ENCODE results near the gene KCNF1. TPM values are rescaled to one million over a fixed set of nuclear protein-coding genes. Genes with fewer than 3 reads are reported as not detected.

KCNF1 gene
- polyA plus RNA-seq, 4 donors, result 0.64 to 1.6 (median 1.2) TPM

DNA sequence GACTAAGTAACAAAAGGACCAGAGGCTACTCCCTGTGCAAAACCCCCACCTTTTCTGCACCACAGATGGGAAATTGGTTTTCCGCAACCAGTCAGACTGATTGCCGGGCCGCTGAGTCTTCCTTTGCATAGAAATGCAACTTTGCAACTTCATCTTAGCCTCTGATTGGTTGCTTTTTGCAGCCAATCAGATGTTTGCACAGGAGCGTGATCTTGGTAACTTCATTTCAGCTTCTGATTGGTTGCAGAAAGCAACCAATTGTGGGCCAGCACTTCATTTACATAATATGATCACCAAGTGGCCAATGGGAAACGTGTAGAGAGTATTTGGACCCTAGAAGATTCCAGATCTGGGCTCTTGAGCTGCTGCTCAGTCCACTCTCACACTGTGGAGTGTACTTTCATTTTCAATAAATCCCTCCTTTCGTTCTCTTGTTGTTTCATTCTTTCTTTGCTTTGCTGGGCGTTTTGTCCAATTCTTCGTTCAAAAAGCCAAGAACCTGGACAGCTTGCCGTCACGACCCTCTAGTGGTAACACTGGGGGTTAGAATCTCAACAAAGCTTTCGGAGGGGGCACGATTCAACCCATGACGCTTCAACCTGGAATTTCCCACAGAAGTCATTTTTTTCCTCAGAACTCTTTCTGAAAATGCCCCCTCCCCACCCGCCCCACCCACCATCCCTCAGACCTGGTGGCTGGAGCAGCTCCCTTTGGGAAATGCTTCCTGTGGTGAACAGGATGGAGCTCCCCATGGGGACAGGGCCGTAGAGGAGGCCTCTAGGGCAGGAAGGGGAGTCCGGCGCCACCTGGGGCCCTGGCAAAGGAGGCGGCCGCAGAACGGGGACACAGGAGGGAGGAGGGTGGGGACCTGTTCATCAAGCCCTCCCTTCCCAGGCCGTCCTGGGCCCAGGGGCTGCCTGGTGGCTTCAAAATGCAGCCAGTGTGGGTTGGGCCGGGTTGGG is 31.8 kb upstream of the KCNF1 start:
- no peak for DNase-seq (ENCODE audit: low read depth in 4 of 4, low spot score in 2 of 4)

DNA sequence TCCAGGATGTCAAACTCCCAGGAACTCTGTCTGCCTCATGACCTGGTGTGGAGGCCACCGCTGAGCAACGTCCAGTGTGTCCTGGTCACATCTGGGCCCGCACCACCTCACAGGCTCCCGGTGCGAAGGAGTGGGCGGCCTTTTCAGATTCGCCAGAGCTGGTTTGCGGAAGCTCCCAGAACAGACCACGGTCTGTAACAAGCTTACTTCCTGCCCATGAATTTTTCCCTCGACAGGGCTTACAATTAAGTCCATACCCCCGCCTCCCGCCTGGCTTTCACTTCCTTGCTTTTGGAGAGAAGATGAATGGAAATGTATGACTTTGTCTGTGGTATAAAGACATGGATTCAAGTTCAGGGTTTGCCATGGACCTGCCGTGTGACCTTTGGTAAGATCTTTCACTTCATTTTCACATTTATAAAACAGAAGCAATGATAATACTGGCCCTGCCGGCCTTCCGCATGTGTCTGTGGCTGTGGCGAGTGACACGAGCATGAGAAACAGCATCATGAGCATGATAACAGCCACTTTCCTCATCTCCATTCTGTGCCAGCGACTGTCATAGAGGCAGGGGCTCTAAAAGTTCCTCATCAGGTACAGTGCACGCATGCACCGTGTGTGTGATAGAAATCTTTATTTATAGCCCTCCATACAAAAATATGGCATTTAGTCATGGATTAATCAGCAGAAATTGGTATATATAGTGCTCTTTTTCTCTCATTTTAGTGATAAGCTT is 31.0 kb upstream of the KCNF1 start:
- no peak for DNase-seq (ENCODE audit: low read depth in 4 of 4, low spot score in 2 of 4)

- DNase-seq (ENCODE audit: low read depth in 4 of 4, low spot score in 2 of 4), result no peak
These were observed 29.2 kb upstream of the KCNF1 start for GRCh38 chr2:10882568-10882967.

GRCh38 chr2:10883066-10883465 is 28.7 kb upstream of the KCNF1 start:
- DNase-seq (ENCODE audit: low read depth in 4 of 4, low spot score in 2 of 4), result no peak

GRCh38 chr2:10883801-10884478 is 27.8 kb upstream of the KCNF1 start:
- DNase-seq (ENCODE audit: low read depth in 4 of 4, low spot score in 2 of 4), result no peak

- no peak for DNase-seq (ENCODE audit: low read depth in 4 of 4, low spot score in 2 of 4)
These were observed 27.2 kb upstream of the KCNF1 start for GRCh38 chr2:10884574-10884975.

- no peak for DNase-seq (ENCODE audit: low read depth in 4 of 4, low spot score in 2 of 4)
These were observed 26.5 kb upstream of the KCNF1 start for GRCh38 chr2:10885094-10885860.

- no peak for DNase-seq (ENCODE audit: low read depth in 4 of 4, low spot score in 2 of 4)
These were observed 24.3 kb upstream of the KCNF1 start for GRCh38 chr2:10887476-10887875.

- DNase-seq (ENCODE audit: low read depth in 4 of 4, low spot score in 2 of 4), result no peak
These were observed 22.0 kb upstream of the KCNF1 start for GRCh38 chr2:10889651-10890215.

DNA sequence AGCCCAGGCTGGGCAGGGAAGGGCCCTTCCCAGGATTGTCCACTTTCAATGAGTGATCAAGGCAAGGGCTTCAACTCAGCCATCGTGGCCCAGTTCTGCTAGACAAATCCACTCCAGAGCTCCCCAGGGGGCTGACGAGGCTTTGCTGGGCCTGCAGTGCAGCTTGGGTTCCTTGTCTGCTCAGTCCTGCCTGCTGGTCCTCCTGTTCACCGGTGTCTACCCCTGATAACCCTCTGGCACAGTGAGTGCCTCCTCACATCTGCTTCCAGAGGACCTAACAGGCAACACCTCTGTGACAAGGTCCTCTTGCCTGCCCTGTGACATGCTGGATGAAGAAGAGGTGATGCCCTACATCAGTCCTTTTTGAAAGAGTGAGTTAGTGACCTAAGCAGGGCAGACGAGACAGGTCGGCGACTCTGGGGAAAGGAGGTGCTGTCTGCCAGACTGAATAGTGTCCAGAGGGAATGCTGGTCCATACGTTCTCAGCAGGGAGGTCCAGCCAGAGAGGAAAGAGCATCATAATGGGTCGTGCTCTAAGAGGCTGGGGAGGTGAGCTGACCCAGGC is 20.9 kb upstream of the KCNF1 start:
- DNase-seq (ENCODE audit: low read depth in 4 of 4, low spot score in 2 of 4), result no peak

GRCh38 chr2:10891390-10891789 is 20.3 kb upstream of the KCNF1 start:
- DNase-seq (ENCODE audit: low read depth in 4 of 4, low spot score in 2 of 4), result no peak

- no peak for DNase-seq (ENCODE audit: low read depth in 4 of 4, low spot score in 2 of 4)
These were observed 19.9 kb upstream of the KCNF1 start for GRCh38 chr2:10891848-10892247.

DNA sequence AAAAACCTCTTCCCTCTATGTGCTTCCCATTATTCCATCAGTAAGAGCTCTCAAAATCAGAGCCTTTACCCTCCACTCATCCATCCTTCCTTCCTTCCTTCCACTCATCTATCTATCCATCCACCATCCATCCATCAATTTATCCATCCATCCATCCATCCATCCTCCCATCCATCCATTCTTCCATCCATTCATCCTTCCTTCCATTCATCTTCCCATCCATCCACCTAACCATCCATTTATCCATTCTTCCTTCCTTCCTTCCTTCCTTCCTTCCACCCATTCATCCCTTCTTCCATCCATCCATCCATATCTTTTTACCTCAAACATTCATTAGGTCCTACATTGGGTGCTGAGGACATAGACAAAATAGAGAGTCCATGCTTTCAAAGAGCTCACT is 19.4 kb upstream of the KCNF1 start:
- DNase-seq (ENCODE audit: low read depth in 4 of 4, low spot score in 2 of 4), result no peak

GRCh38 chr2:10892796-10893350 is 18.9 kb upstream of the KCNF1 start:
- no peak for DNase-seq (ENCODE audit: low read depth in 4 of 4, low spot score in 2 of 4)

GRCh38 chr2:10894264-10894935 is 17.3 kb upstream of the KCNF1 start:
- no peak for DNase-seq (ENCODE audit: low read depth in 4 of 4, low spot score in 2 of 4)

DNA sequence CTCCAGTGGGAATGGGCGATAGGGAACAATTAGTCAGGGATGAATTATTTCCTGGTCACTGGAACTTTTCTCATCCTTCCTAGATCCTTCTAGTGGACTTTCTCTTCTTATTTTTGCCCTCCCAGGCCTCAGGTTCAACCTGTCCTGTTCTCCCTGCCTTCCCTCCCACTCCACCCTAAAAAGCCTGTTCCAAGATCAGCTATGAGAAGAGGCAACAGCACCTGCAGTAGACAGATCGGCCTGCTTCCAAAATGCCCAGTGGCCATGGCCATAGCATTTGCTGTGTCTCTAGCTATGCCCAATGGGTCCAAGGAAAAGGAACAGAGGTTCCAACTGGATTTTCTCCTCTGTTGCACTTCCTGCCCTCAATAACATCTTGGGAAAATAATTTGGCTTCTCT is 16.5 kb upstream of the KCNF1 start:
- DNase-seq (ENCODE audit: low read depth in 4 of 4, low spot score in 2 of 4), result no peak

GRCh38 chr2:10897956-10898355 is 13.8 kb upstream of the KCNF1 start:
- no peak for DNase-seq (ENCODE audit: low read depth in 4 of 4, low spot score in 2 of 4)

GRCh38 chr2:10900216-10901109 is 11.3 kb upstream of the KCNF1 start:
- DNase-seq (ENCODE audit: low read depth in 4 of 4, low spot score in 2 of 4), result no peak

Measured in left renal cortex interstitium (tissue), 4 donors.